GM12892 (cell line): ENCODE measurements around the gene SDK2.

Source experiments
- POLR2A ChIP-seq: IDR thresholded peaks from 2 replicates; pipeline ENCODE4 v1.6.1; 2011; ENCODE audit warnings: low read depth, low read length, control low read depth
- TAF1 ChIP-seq: IDR thresholded peaks from 2 replicates; pipeline ENCODE4 v1.6.1; 2011; ENCODE audit warnings: low read depth, mild to moderate bottlenecking, control low read depth, low read length, borderline replicate concordance

- TF ChIP-seq POLR2A: no peak
- no peak for TF ChIP-seq TAF1
Measured at GRCh38 chr17:73302189-73302588, 342.1 kb downstream of the SDK2 start.
